Gastroesophageal sphincter (tissue), 3 donors: ENCODE results near the gene SLC25A34.

Experiments used
- CTCF ChIP-seq, 4 experiments: fragments of 200-600 bp in 2 of 4; fragments of 450-650 bp in 2 of 4; sonication (generic) in 1 of 4; IDR thresholded peaks; one replicate each; pipeline ENCODE4 v1.5.1; 2017 to 2019; ENCODE audit warnings: antibody characterized with exemption in 4 of 4, mild to moderate bottlenecking in 2 of 4, moderate library complexity in 2 of 4
- POLR2A ChIP-seq, 2 donors: fragments of 450-650 bp; IDR thresholded peaks; one replicate each; pipeline ENCODE4 v1.6.1; 2017; ENCODE audit warnings: antibody characterized with exemption in 2 of 2, mild to moderate bottlenecking in 2 of 2, moderate library complexity in 1 of 2
- POLR2AphosphoS5 ChIP-seq: sonication (generic); formaldehyde crosslinking; IDR thresholded peaks from one replicate; pipeline ENCODE4 v1.6.1; 2017; ENCODE audit warnings: antibody characterized with exemption

- TF ChIP-seq POLR2A (IDR thresholded peaks at IDR 0.05) (no peak), CTCF (IDR thresholded peaks at IDR 0.05) (no peak), POLR2AphosphoS5 (no peak)
These were observed 5.6 kb upstream of the SLC25A34 start for GRCh38 chr1:15730423-15730822.
